ENCODE data around the gene ARL4D. TPM values are rescaled to one million over a fixed set of nuclear protein-coding genes. Genes with fewer than 3 reads are reported as not detected.

The ARL4D gene
- total RNA-seq, 1 donor from 2014 or later: 5.9 TPM

- no peak overlapping the region for H3K27ac Mint-ChIP-seq
- H3K4me3 Mint-ChIP-seq (ENCODE audit: low read depth): no peak overlapping the region
- H3K4me1 Mint-ChIP-seq (ENCODE audit: low read depth): peaks cover 10% of the 10 kb centered on the region
- H3K36me3 Mint-ChIP-seq (ENCODE audit: insufficient read depth): no peaks in the 10 kb centered on the region
- no peak for DNase-seq (ENCODE audit: low spot score, unreplicated experiment)
- H3K27me3 Mint-ChIP-seq: no peaks in the 10 kb centered on the region
- H3K9me3 Mint-ChIP-seq (ENCODE audit: low read depth): no peaks in the 10 kb centered on the region
- TF ChIP-seq, protein P1, sequence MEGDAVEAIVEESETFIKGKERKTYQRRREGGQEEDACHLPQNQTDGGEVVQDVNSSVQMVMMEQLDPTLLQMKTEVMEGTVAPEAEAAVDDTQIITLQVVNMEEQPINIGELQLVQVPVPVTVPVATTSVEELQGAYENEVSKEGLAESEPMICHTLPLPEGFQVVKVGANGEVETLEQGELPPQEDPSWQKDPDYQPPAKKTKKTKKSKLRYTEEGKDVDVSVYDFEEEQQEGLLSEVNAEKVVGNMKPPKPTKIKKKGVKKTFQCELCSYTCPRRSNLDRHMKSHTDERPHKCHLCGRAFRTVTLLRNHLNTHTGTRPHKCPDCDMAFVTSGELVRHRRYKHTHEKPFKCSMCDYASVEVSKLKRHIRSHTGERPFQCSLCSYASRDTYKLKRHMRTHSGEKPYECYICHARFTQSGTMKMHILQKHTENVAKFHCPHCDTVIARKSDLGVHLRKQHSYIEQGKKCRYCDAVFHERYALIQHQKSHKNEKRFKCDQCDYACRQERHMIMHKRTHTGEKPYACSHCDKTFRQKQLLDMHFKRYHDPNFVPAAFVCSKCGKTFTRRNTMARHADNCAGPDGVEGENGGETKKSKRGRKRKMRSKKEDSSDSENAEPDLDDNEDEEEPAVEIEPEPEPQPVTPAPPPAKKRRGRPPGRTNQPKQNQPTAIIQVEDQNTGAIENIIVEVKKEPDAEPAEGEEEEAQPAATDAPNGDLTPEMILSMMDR (IDR thresholded peaks at IDR 0.05; ENCODE audit: unreplicated experiment): no peak
Observed at GRCh38 chr17:43396491-43397060, 2.2 kb upstream of the ARL4D start.

DNA sequence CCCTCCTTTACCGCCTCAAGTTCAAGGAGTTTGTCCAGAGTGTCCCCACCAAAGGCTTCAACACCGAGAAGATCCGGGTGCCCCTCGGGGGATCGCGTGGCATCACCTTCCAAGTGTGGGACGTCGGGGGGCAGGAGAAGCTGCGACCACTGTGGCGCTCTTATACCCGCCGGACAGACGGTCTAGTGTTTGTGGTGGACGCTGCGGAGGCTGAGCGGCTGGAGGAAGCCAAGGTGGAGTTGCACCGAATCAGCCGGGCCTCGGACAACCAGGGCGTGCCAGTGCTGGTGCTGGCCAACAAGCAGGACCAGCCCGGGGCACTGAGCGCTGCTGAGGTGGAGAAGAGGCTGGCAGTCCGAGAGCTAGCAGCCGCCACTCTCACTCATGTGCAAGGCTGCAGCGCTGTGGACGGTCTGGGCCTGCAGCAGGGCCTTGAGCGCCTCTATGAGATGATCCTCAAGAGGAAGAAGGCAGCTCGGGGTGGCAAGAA lies 1.1 kb downstream of the ARL4D start:
- no peaks in the 10 kb centered on the region for H3K36me3 Mint-ChIP-seq (ENCODE audit: insufficient read depth)
- H3K4me3 Mint-ChIP-seq (ENCODE audit: low read depth): peak overlapping the region; percentile 87
- TF ChIP-seq, protein P1 (IDR thresholded peaks at IDR 0.05; ENCODE audit: unreplicated experiment): no peak
- no peaks in the 10 kb centered on the region for H3K9me3 Mint-ChIP-seq (ENCODE audit: low read depth)
- H3K27me3 Mint-ChIP-seq: no peaks in the 10 kb centered on the region
- DNase-seq (ENCODE audit: low spot score, unreplicated experiment): no peak
- no peak overlapping the region for H3K27ac Mint-ChIP-seq
- H3K4me1 Mint-ChIP-seq (ENCODE audit: low read depth): peaks cover 8% of the 10 kb centered on the region

GRCh38 chr17:43400943-43401717 lies 2.3 kb downstream of the ARL4D start:
- Mint-ChIP-seq H3K27ac (peak overlapping the region; percentile 62), H3K4me3 (ENCODE audit: low read depth) (peak overlapping the region; percentile 65)

GRCh38 chr17:43402078-43402477 lies 3.3 kb downstream of the ARL4D start:
- Mint-ChIP-seq H3K4me1 (ENCODE audit: low read depth) (peaks cover 8% of the 10 kb centered on the region), H3K4me3 (ENCODE audit: low read depth) (no peak overlapping the region), H3K27ac (no peak overlapping the region), H3K9me3 (ENCODE audit: low read depth) (no peaks in the 10 kb centered on the region), H3K36me3 (ENCODE audit: insufficient read depth) (no peaks in the 10 kb centered on the region), H3K27me3 (no peaks in the 10 kb centered on the region)
- TF ChIP-seq, protein P1 (IDR thresholded peaks at IDR 0.05; ENCODE audit: unreplicated experiment): no peak
- no peak for DNase-seq (ENCODE audit: low spot score, unreplicated experiment)

More at GRCh38 chr17:43400943-43401717, 2.3 kb downstream of the ARL4D start:
- peaks cover 8% of the 10 kb centered on the region for H3K4me1 Mint-ChIP-seq (ENCODE audit: low read depth)
- H3K27me3 Mint-ChIP-seq: no peaks in the 10 kb centered on the region
- DNase-seq (ENCODE audit: low spot score, unreplicated experiment): no peak
- H3K36me3 Mint-ChIP-seq (ENCODE audit: insufficient read depth): no peaks in the 10 kb centered on the region
- TF ChIP-seq, protein P1 (IDR thresholded peaks at IDR 0.05; ENCODE audit: unreplicated experiment): no peak
- H3K9me3 Mint-ChIP-seq (ENCODE audit: low read depth): no peaks in the 10 kb centered on the region

DNA sequence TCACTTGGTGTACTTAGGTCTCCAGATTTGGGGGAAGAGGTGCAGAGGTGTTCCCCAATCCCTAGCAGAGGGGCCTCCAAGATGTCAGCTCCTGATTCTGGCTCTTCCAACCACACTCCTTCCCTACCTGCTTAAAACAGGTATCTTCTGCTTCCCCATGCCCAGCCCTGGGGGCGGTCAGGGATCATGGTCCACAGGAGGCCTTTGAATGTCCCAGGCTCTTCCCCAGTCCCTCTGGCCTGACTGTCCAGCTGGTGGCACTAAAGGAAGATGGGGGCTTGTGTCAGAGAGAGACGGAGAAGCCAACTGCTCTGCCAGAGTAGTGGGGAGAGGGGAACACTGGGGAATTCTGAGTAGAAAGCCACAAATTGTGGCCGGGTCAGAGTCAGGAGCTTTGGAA lies 3.8 kb downstream of the ARL4D start:
- Mint-ChIP-seq H3K27ac (no peak overlapping the region), H3K4me1 (ENCODE audit: low read depth) (peaks cover 8% of the 10 kb centered on the region), H3K9me3 (ENCODE audit: low read depth) (no peaks in the 10 kb centered on the region), H3K4me3 (ENCODE audit: low read depth) (no peak overlapping the region), H3K36me3 (ENCODE audit: insufficient read depth) (no peaks in the 10 kb centered on the region), H3K27me3 (no peaks in the 10 kb centered on the region)
- DNase-seq (ENCODE audit: low spot score, unreplicated experiment): no peak
- TF ChIP-seq, protein P1 (IDR thresholded peaks at IDR 0.05; ENCODE audit: unreplicated experiment): no peak
